ENCODE data around the gene PPP1R8. TPM values are rescaled to one million over a fixed set of nuclear protein-coding genes. Genes with fewer than 3 reads are reported as not detected.

Gene PPP1R8
- total and polyA plus RNA-seq, 2 experiments from 2014 or later, result 13.4 to 50.5 TPM

- Histone ChIP-seq H3K4me3 (no peak overlapping the region), H3F3A (replicated peaks; ENCODE audit: low read depth) (no peaks in the 10 kb centered on the region), H3K27me3 (ENCODE audit: insufficient read depth) (no peaks in the 10 kb centered on the region), H3K36me3 (ENCODE audit: insufficient read depth) (peaks cover 3% of the 10 kb centered on the region; the same call in 1 of the 2 replicates), H2AFZ (no peak overlapping the region), H4K20me1 (replicated peaks; ENCODE audit: insufficient read depth) (no peaks in the 10 kb centered on the region), H3K4me2 (no peak overlapping the region), H3K27ac (ENCODE audit: low read depth) (no peak overlapping the region), H3K79me2 (replicated peaks; ENCODE audit: insufficient read depth) (no peaks in the 10 kb centered on the region), H3K4me1 (ENCODE audit: insufficient read depth) (no peaks in the 10 kb centered on the region), H3K9me2 (ENCODE audit: insufficient read depth) (no peaks in the 10 kb centered on the region)
- ATAC-seq (no peak), DNase-seq (ENCODE audit: low spot score) (no peak)
- H3K36me3 Mint-ChIP-seq (ENCODE audit: low read depth), result peaks cover 29% of the 10 kb centered on the region
- no peak overlapping the region for H3K4me3 Mint-ChIP-seq
- no peaks in the 10 kb centered on the region for H3K9me3 Mint-ChIP-seq
- H3K27me3 Mint-ChIP-seq (ENCODE audit: insufficient read depth, low read depth, poor library complexity), result peaks cover 11% of the 10 kb centered on the region
- no peaks in the 10 kb centered on the region for H3K4me1 Mint-ChIP-seq
- H3K27ac Mint-ChIP-seq, result no peak overlapping the region
- TF ChIP-seq CREB1 (CRISPR knock-in tag; IDR thresholded peaks at IDR 0.05; ENCODE audit: low read depth) (no peak), REST (IDR thresholded peaks at IDR 0.05; ENCODE audit: unreplicated experiment) (no peak), EZH2 (IDR thresholded peaks at IDR 0.05; ENCODE audit: low read depth, unreplicated experiment) (no peak), POLR2AphosphoS5 (IDR thresholded peaks at IDR 0.05; ENCODE audit: low read depth) (no peak), NANOG (IDR thresholded peaks at IDR 0.05; ENCODE audit: borderline replicate concordance) (no peak), EZH2phosphoT487 (IDR thresholded peaks at IDR 0.05; ENCODE audit: unreplicated experiment) (no peak), ZNF331 (CRISPR knock-in tag; IDR thresholded peaks at IDR 0.05; ENCODE audit: low read depth) (no peak)
Observed at GRCh38 chr1:27883536-27883935, 53.0 kb downstream of the PPP1R8 start.

GRCh38 chr1:27884006-27884954 is 53.7 kb downstream of the PPP1R8 start:
- Histone ChIP-seq H2AFZ (no peak overlapping the region), H3K4me3 (no peak overlapping the region), H3K27me3 (ENCODE audit: insufficient read depth) (no peaks in the 10 kb centered on the region), H3K4me2 (no peak overlapping the region), H3K36me3 (ENCODE audit: insufficient read depth) (peaks cover 7% of the 10 kb centered on the region; the same call in 1 of the 2 replicates), H3F3A (replicated peaks; ENCODE audit: low read depth) (0 out of 2 replicates have a peak, but pooled peaks cover 3% of the 10 kb centered on the region), H3K9me2 (ENCODE audit: insufficient read depth) (no peaks in the 10 kb centered on the region), H4K20me1 (replicated peaks; ENCODE audit: insufficient read depth) (no peaks in the 10 kb centered on the region), H3K27ac (ENCODE audit: low read depth) (no peak overlapping the region), H3K79me2 (replicated peaks; ENCODE audit: insufficient read depth) (no peaks in the 10 kb centered on the region), H3K4me1 (ENCODE audit: insufficient read depth) (no peaks in the 10 kb centered on the region)
- Mint-ChIP-seq H3K27me3 (ENCODE audit: insufficient read depth, low read depth, poor library complexity) (peaks cover 11% of the 10 kb centered on the region), H3K4me1 (no peaks in the 10 kb centered on the region), H3K36me3 (ENCODE audit: low read depth) (peaks cover 29% of the 10 kb centered on the region), H3K27ac (peak overlapping the region; percentile 82), H3K4me3 (no peak overlapping the region), H3K9me3 (no peaks in the 10 kb centered on the region)
- DNase-seq (ENCODE audit: low spot score) (no peak), ATAC-seq (no peak)
- TF ChIP-seq CTCF (conservative IDR thresholded peaks at IDR 0.05; ENCODE audit: low read depth in 2 of 2) (no peak), EZH2phosphoT487 (IDR thresholded peaks at IDR 0.05; ENCODE audit: unreplicated experiment) (no peak)
